CD1c-positive myeloid dendritic cell (primary cell): Measurements from ENCODE around the gene NLGN1.
"Not testable (repeated sequence)": the region's sequence is repeated elsewhere in the genome, so short reads cannot be mapped to it uniquely, and the experiment has no call there.

Experiments
- DNase-seq: peaks from one replicate; pipeline ENCODE4 v3.0.0-alpha.2; 2016; ENCODE audit errors: extremely low spot score

Gene NLGN1

GRCh38 chr3:173429527-173429926, 32.0 kb downstream of the NLGN1 start:
- DNase-seq, result no peak

- no peak for DNase-seq
These were observed 33.0 kb downstream of the NLGN1 start for GRCh38 chr3:173430576-173430975.

GRCh38 chr3:173439004-173439403, 41.5 kb downstream of the NLGN1 start:
- no peak for DNase-seq

GRCh38 chr3:173440514-173440913, 43.0 kb downstream of the NLGN1 start:
- DNase-seq, result no peak

GRCh38 chr3:173451561-173451960, 54.0 kb downstream of the NLGN1 start:
- DNase-seq, result not testable (repeated sequence)

- DNase-seq, result no peak
These were observed 65.7 kb downstream of the NLGN1 start for GRCh38 chr3:173463250-173463649.

GRCh38 chr3:173465112-173465511, 67.6 kb downstream of the NLGN1 start:
- no peak for DNase-seq

GRCh38 chr3:173465898-173466678, 68.5 kb downstream of the NLGN1 start:
- no peak for DNase-seq

- no peak for DNase-seq
These were observed 70.0 kb downstream of the NLGN1 start for GRCh38 chr3:173467501-173467900.

- no peak for DNase-seq
These were observed 75.7 kb downstream of the NLGN1 start for GRCh38 chr3:173473237-173473636.

- DNase-seq, result no peak
These were observed 81.8 kb downstream of the NLGN1 start for GRCh38 chr3:173479301-173479700.

- no peak for DNase-seq
These were observed 104.5 kb downstream of the NLGN1 start for GRCh38 chr3:173501931-173502489.

GRCh38 chr3:173502983-173503568, 105.5 kb downstream of the NLGN1 start:
- DNase-seq, result no peak

GRCh38 chr3:173510565-173510964, 113.0 kb downstream of the NLGN1 start:
- DNase-seq, result no peak

- no peak for DNase-seq
These were observed 115.6 kb downstream of the NLGN1 start for GRCh38 chr3:173513123-173513522.

GRCh38 chr3:173529062-173529711, 131.6 kb downstream of the NLGN1 start:
- DNase-seq, result no peak

GRCh38 chr3:173531602-173532001, 134.1 kb downstream of the NLGN1 start:
- no peak for DNase-seq

GRCh38 chr3:173538410-173538809, 140.9 kb downstream of the NLGN1 start:
- DNase-seq, result no peak

- not testable (repeated sequence) for DNase-seq
These were observed 148.0 kb downstream of the NLGN1 start for GRCh38 chr3:173545590-173545989.

- no peak for DNase-seq
These were observed 149.5 kb downstream of the NLGN1 start for GRCh38 chr3:173547070-173547469.

- DNase-seq, result no peak
These were observed 150.7 kb downstream of the NLGN1 start for GRCh38 chr3:173548261-173548660.

- DNase-seq, result no peak
These were observed 155.0 kb downstream of the NLGN1 start for GRCh38 chr3:173552526-173552925.
